Keratinocyte (primary cell): ENCODE measurements around the gene NXF2. TPM values are rescaled to one million over a fixed set of nuclear protein-coding genes. Genes with fewer than 3 reads are reported as not detected.
A peak's percentile ranks its signal among the peaks of the same experiment; 100 is the strongest.

Source experiments
- DNase-seq: peaks from one replicate; pipeline ENCODE4 v3.0.0-alpha.2; 2011; ENCODE audit warnings: low read depth, missing footprints, low spot score
- FAIRE-seq: peaks from 2 replicates; lab custom pipeline; 2011; peaks lifted over from hg19 to GRCh38; lab: Jason Lieb, UNC
- H2AFZ ChIP-seq: 2 replicates; pipeline ENCODE4 v1.6.0; 2012; ENCODE audit warnings: low read length, control low read depth, inconsistent platforms; ENCODE audit not compliant: control insufficient read depth
- H3K27ac ChIP-seq: 2 replicates; pipeline ENCODE4 v1.5.1; 2011; ENCODE audit warnings: low read length; ENCODE audit not compliant: control insufficient read depth, insufficient read depth
- H3K27me3 ChIP-seq: 3 replicates; pipeline ENCODE4 v1.6.0; 2011; ENCODE audit warnings: low read length; ENCODE audit not compliant: control insufficient read depth, insufficient read depth; ENCODE audit errors: extremely low read depth
- H3K36me3 ChIP-seq, 2 experiments: 2 replicates in 1 of 2; 3 replicates in 1 of 2; pipeline ENCODE4 v1.5.1; 2011; ENCODE audit warnings: low read length in 2 of 2, mild to moderate bottlenecking in 1 of 2; ENCODE audit not compliant: control insufficient read depth in 2 of 2, insufficient read depth in 2 of 2; ENCODE audit errors: extremely low read depth in 1 of 2
- H3K4me1 ChIP-seq: 3 replicates; pipeline ENCODE4 v1.5.1; 2011; ENCODE audit warnings: low read length; ENCODE audit not compliant: control insufficient read depth, insufficient read depth; ENCODE audit errors: extremely low read depth
- H3K4me2 ChIP-seq: 3 replicates; pipeline ENCODE4 v1.6.0; 2011; ENCODE audit warnings: low read depth, low read length; ENCODE audit not compliant: control insufficient read depth, insufficient read depth; ENCODE audit errors: extremely low read depth
- H3K4me3 ChIP-seq, 3 experiments: fragments of 200-600 bp in 1 of 3; sonication (generic) in 1 of 3; 2 replicates in 2 of 3; 3 replicates in 1 of 3; pipeline ENCODE4 v1.5.1; 2011 to 2016; ENCODE audit warnings: low read length in 3 of 3, mild to moderate bottlenecking in 3 of 3, control low read depth in 2 of 3, inconsistent platforms in 1 of 3, low read depth in 1 of 3, mixed read lengths in 1 of 3, mixed run types in 1 of 3, moderate library complexity in 1 of 3; ENCODE audit not compliant: control insufficient read depth in 2 of 3, insufficient read depth in 2 of 3; ENCODE audit errors: extremely low read depth in 1 of 3
- H3K79me2 ChIP-seq: 2 replicates; pipeline ENCODE4 v1.6.0; 2012; ENCODE audit warnings: low read length; ENCODE audit not compliant: control insufficient read depth, insufficient read depth
- H3K9ac ChIP-seq: 3 replicates; pipeline ENCODE4 v1.6.0; 2011; ENCODE audit warnings: low read length; ENCODE audit not compliant: control insufficient read depth, insufficient read depth; ENCODE audit errors: extremely low read depth
- H3K9me1 ChIP-seq: 3 replicates; pipeline ENCODE4 v1.6.0; 2011; ENCODE audit warnings: low read length; ENCODE audit not compliant: control insufficient read depth, insufficient read depth; ENCODE audit errors: extremely low read depth
- H3K9me3 ChIP-seq: 2 replicates; pipeline ENCODE4 v1.5.1; 2012; ENCODE audit warnings: low read depth, low read length; ENCODE audit not compliant: control insufficient read depth
- H4K20me1 ChIP-seq: 3 replicates; pipeline ENCODE4 v1.6.0; 2011; ENCODE audit warnings: low read length; ENCODE audit not compliant: control insufficient read depth, insufficient read depth; ENCODE audit errors: extremely low read depth
- EZH2 ChIP-seq: IDR thresholded peaks from one replicate; pipeline ENCODE4 v1.6.1; 2012; ENCODE audit warnings: inconsistent platforms, mild to moderate bottlenecking, low read length, moderate library complexity
- dilution Hi-C: fragments of 300-500 bp; cut with MboI; formaldehyde crosslinking; loops from one replicate; pipeline ENCODE4 v1.7.0; 2020; ENCODE audit warnings: low sequenced_read_pairs; ENCODE audit not compliant: extremely low pct_ligation_motif_present
- polyA plus RNA-seq, 5 experiments: library from polyadenylated mRNA; depleted of rRNA in 3 of 5; stranded (reverse) in 3 of 5; stranded (forward) in 1 of 5; unstranded in 1 of 5; fragments of >200 nt; gene quantifications; 1 replicate in 1 of 5; 2 replicates in 3 of 5; 3 replicates in 1 of 5; pipeline versions ENCODE4 v1.2.1 to v1.2.3, GENCODE V29; 2011 to 2012; ENCODE audit warnings: missing spikeins in 2 of 5, low read depth in 1 of 5, low replicate concordance in 1 of 5
- TF ChIP-seq, protein P1 (sequence below), 3 experiments: IDR thresholded peaks in 1 of 3; conservative IDR thresholded peaks in 1 of 3; optimal IDR thresholded peaks in 1 of 3; 2 replicates in 2 of 3; 3 replicates in 1 of 3; pipeline versions ENCODE3 to v1.5.1; 2011; ENCODE audit warnings: low read length in 3 of 3, mild to moderate bottlenecking in 3 of 3, moderate library complexity in 2 of 3, control low read depth in 1 of 3, inconsistent platforms in 1 of 3; ENCODE audit not compliant: insufficient read depth in 2 of 3; ENCODE audit errors: extremely low read depth in 1 of 3

Gene NXF2
- polyA plus RNA-seq, 1 donor (not counting 4 experiments of a cell fraction or from before 2014, with no cell fraction given) = not detected

DNA sequence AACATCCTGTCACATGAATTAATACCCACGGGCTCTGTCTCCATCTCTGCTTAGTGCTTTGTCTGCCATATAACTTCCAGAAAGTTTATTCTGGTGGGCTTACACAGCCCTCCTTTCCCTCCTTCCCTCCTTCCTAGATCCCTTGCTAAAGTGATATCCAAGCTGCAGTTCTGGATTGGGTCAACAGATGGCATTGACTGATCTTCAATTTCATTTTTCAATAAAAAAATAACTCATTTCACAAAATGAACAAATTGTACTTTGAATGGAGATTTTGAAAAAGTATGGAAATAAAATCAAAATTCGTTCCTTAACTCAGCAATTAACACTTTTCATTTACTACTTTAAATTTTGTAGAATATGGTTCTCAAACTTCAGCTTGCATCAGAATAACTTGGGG lies 94.9 kb downstream of the NXF2 start:
- TF ChIP-seq, protein P1, sequence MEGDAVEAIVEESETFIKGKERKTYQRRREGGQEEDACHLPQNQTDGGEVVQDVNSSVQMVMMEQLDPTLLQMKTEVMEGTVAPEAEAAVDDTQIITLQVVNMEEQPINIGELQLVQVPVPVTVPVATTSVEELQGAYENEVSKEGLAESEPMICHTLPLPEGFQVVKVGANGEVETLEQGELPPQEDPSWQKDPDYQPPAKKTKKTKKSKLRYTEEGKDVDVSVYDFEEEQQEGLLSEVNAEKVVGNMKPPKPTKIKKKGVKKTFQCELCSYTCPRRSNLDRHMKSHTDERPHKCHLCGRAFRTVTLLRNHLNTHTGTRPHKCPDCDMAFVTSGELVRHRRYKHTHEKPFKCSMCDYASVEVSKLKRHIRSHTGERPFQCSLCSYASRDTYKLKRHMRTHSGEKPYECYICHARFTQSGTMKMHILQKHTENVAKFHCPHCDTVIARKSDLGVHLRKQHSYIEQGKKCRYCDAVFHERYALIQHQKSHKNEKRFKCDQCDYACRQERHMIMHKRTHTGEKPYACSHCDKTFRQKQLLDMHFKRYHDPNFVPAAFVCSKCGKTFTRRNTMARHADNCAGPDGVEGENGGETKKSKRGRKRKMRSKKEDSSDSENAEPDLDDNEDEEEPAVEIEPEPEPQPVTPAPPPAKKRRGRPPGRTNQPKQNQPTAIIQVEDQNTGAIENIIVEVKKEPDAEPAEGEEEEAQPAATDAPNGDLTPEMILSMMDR (optimal IDR thresholded peaks at IDR 0.05 in 1 of 3, IDR thresholded peaks at IDR 0.05 in 1 of 3, conservative IDR thresholded peaks at IDR 0.05 in 1 of 3; ENCODE audit: extremely low read depth in 1 of 3, insufficient read depth in 2 of 3, low read length in 3 of 3) = peak in 2 of 3 experiments; percentile 20 to 25
- TF ChIP-seq EZH2 = no peak
- Histone ChIP-seq H3K4me2 (no peak overlapping the region), H3K4me1 (no peaks in the 10 kb centered on the region), H3K9ac (no peak overlapping the region), H3K27me3 (no peaks in the 10 kb centered on the region), H4K20me1 (no peaks in the 10 kb centered on the region), H3K36me3 (no peaks in the 10 kb centered on the region), H3K27ac (no peak overlapping the region), H3K9me3 (no peaks in the 10 kb centered on the region), H3K79me2 (no peaks in the 10 kb centered on the region), H3K4me3 (no peak overlapping the region), H3K9me1 (no peaks in the 10 kb centered on the region), H2AFZ (no peak overlapping the region)
- FAIRE-seq (no peak), DNase-seq (no peak)
- dilution Hi-C loops = no loop called here

DNA sequence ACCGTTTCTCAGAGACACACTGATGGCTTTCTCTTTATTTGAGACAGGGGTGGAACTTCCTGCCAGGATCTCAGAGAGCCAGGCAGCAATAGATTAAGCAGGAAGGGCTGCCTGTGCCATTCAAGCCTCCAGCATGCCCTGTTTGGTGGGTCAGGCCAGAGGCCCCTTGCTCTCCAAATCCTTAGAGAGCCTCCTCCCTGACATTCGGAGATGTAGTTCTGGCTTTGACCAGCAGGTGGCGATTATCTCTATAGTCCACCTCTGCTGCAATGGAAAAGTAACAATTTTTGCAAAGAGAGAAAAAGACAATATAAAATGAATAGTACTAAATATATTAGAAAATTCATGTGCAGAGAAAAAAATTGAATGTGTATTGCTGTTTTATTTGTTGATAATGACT lies 98.9 kb downstream of the NXF2 start:
- Histone ChIP-seq H3K9ac (no peak overlapping the region), H3K27ac (no peak overlapping the region), H3K9me1 (no peaks in the 10 kb centered on the region), H3K27me3 (no peaks in the 10 kb centered on the region), H3K4me1 (no peaks in the 10 kb centered on the region), H3K4me3 (no peak overlapping the region), H3K79me2 (no peaks in the 10 kb centered on the region), H3K9me3 (no peaks in the 10 kb centered on the region), H3K4me2 (no peak overlapping the region), H2AFZ (no peak overlapping the region), H4K20me1 (no peaks in the 10 kb centered on the region), H3K36me3 (no peaks in the 10 kb centered on the region)
- no peak for DNase-seq
- no peak for FAIRE-seq
- TF ChIP-seq, protein P1 (optimal IDR thresholded peaks at IDR 0.05 in 1 of 3, IDR thresholded peaks at IDR 0.05 in 1 of 3, conservative IDR thresholded peaks at IDR 0.05 in 1 of 3; ENCODE audit: extremely low read depth in 1 of 3, insufficient read depth in 2 of 3, low read length in 3 of 3) = peak; percentile 55 to 70 (median 65)
- TF ChIP-seq EZH2 = no peak
- dilution Hi-C loops = no loop called here

Other genes with a start within 250 kb of the NXF2 start
- not detected in 3 replicates for gene TCEAL2, start 121.5 kb upstream of the NXF2 start, polyA plus RNA-seq
- gene TCEAL6, start 104.7 kb upstream of the NXF2 start, polyA plus RNA-seq = not detected in 3 replicates
- 0.58 to 1.8 TPM (median 1.5 TPM) in 3 replicates for gene BEX5, start 91.2 kb upstream of the NXF2 start, polyA plus RNA-seq
- gene TCP11X1, start 31.9 kb upstream of the NXF2 start, polyA plus RNA-seq = not detected in 3 replicates
- gene NXF2B, start 192.8 kb downstream of the NXF2 start, polyA plus RNA-seq = not detected in 3 replicates
- gene TCP11X2, start 224.6 kb downstream of the NXF2 start, polyA plus RNA-seq = not detected in 3 replicates